ENCODE results near the gene MAGEB4.

Gene MAGEB4

DNA sequence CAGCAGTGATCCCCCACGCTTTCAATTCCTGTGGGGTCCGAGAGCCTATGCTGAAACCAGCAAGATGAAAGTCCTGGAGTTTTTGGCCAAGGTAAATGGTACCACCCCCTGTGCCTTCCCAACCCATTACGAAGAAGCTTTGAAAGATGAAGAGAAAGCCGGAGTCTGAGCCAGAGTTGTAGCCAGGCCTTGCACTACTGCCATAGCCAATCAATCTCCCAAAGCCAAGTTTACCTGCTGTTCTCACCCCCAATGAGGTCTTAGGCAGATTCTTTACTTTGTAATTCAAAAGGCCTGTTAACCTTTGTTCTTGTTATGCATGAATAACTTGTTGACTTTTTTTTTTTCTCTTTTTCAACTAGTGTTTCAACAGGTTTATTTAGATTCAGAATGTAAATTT, 22.4 kb upstream of the MAGEB4 start:
- Histone ChIP-seq H3K4me1 (ENCODE audit: insufficient read depth, low read length, severe bottlenecking) (no peaks in the 10 kb centered on the region), H4K20me1 (ENCODE audit: insufficient read depth, low read length) (no peaks in the 10 kb centered on the region), H3K79me2 (ENCODE audit: insufficient read depth, low read length) (no peaks in the 10 kb centered on the region), H3F3A (ENCODE audit: insufficient read depth, low read length) (no peaks in the 10 kb centered on the region), H3K27me3 (ENCODE audit: insufficient read depth, low read length) (no peaks in the 10 kb centered on the region), H3K27ac (ENCODE audit: low read depth, low read length, poor library complexity, severe bottlenecking) (no peak overlapping the region), H3K36me3 (ENCODE audit: insufficient read depth, low read length) (no peaks in the 10 kb centered on the region), H3K9ac (ENCODE audit: low read length) (no peak overlapping the region), H2AFZ (ENCODE audit: low read length) (no peak overlapping the region), H3K4me2 (ENCODE audit: low read length) (no peak overlapping the region), H3K4me3 (ENCODE audit: low read depth, low read length, poor library complexity, severe bottlenecking) (no peak overlapping the region), H3K9me2 (ENCODE audit: low read depth, low read length) (no peaks in the 10 kb centered on the region), H3K9me3 (ENCODE audit: low read length) (no peaks in the 10 kb centered on the region)
- TF ChIP-seq, protein P1, sequence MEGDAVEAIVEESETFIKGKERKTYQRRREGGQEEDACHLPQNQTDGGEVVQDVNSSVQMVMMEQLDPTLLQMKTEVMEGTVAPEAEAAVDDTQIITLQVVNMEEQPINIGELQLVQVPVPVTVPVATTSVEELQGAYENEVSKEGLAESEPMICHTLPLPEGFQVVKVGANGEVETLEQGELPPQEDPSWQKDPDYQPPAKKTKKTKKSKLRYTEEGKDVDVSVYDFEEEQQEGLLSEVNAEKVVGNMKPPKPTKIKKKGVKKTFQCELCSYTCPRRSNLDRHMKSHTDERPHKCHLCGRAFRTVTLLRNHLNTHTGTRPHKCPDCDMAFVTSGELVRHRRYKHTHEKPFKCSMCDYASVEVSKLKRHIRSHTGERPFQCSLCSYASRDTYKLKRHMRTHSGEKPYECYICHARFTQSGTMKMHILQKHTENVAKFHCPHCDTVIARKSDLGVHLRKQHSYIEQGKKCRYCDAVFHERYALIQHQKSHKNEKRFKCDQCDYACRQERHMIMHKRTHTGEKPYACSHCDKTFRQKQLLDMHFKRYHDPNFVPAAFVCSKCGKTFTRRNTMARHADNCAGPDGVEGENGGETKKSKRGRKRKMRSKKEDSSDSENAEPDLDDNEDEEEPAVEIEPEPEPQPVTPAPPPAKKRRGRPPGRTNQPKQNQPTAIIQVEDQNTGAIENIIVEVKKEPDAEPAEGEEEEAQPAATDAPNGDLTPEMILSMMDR (IDR thresholded peaks at IDR 0.05; ENCODE audit: low read length) = no peak
- TF ChIP-seq EZH2 (IDR thresholded peaks at IDR 0.05; ENCODE audit: borderline replicate concordance, low read length) = no peak

DNA sequence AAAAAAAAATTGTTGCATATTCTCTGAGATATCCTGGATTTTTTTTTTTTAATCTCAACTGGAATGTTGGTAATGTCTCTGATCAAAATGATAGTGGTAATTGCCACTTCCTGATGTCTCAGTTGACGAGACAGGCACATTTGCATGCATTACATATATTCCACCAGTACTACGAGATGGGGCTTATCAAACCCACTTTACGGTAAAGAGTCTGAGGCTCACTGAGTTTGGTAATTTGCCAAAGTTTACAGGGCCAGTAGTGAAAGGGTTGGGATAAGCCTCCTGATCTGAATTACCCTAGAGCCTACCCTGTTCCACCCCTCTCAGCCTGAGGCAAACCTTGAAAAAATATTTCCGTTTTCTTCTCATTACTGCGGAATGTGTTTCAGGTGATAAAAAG, 21.1 kb upstream of the MAGEB4 start:
- H3K9me3 ChIP-seq (ENCODE audit: low read length) = no peaks in the 10 kb centered on the region
- no peak overlapping the region for H2AFZ ChIP-seq (ENCODE audit: low read length)
- H3K9ac ChIP-seq (ENCODE audit: low read length) = no peak overlapping the region
- no peaks in the 10 kb centered on the region for H3K4me1 ChIP-seq (ENCODE audit: insufficient read depth, low read length, severe bottlenecking)
- H3K9me2 ChIP-seq (ENCODE audit: low read depth, low read length) = no peaks in the 10 kb centered on the region
- H3K27me3 ChIP-seq (ENCODE audit: insufficient read depth, low read length) = no peaks in the 10 kb centered on the region
- no peak overlapping the region for H3K4me3 ChIP-seq (ENCODE audit: low read depth, low read length, poor library complexity, severe bottlenecking)
- H3F3A ChIP-seq (ENCODE audit: insufficient read depth, low read length) = no peaks in the 10 kb centered on the region
- no peak overlapping the region for H3K4me2 ChIP-seq (ENCODE audit: low read length)
- no peak overlapping the region for H3K27ac ChIP-seq (ENCODE audit: low read depth, low read length, poor library complexity, severe bottlenecking)
- H3K36me3 ChIP-seq (ENCODE audit: insufficient read depth, low read length) = no peaks in the 10 kb centered on the region
- TF ChIP-seq EZH2 (IDR thresholded peaks at IDR 0.05; ENCODE audit: borderline replicate concordance, low read length) = no peak
- TF ChIP-seq, protein P1 (IDR thresholded peaks at IDR 0.05; ENCODE audit: low read length) = no peak
- no peaks in the 10 kb centered on the region for H4K20me1 ChIP-seq (ENCODE audit: insufficient read depth, low read length)
- H3K79me2 ChIP-seq (ENCODE audit: insufficient read depth, low read length) = no peaks in the 10 kb centered on the region

DNA sequence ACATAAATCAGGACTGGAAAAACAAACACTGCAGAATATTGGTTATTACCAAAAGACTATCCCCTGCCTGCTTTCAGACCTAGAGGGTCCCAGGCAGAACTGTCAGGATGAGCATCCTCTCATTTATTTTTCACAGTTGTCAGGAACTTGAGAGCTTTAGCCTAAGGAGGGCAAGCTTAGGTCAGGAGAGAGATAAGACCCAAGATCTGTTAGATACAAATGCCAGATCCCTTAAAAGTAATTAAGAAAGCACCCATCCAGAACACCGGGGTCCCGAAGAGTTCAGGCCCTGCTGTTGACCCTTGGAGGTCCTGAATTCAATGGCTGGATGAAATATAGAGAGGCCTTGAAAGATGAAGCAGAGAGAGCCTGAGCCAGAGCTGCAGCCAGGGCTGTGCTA, 17.3 kb upstream of the MAGEB4 start:
- Histone ChIP-seq H4K20me1 (ENCODE audit: insufficient read depth, low read length) (no peaks in the 10 kb centered on the region), H3K9ac (ENCODE audit: low read length) (no peak overlapping the region), H3K4me1 (ENCODE audit: insufficient read depth, low read length, severe bottlenecking) (no peaks in the 10 kb centered on the region), H2AFZ (ENCODE audit: low read length) (no peak overlapping the region), H3F3A (ENCODE audit: insufficient read depth, low read length) (no peaks in the 10 kb centered on the region), H3K79me2 (ENCODE audit: insufficient read depth, low read length) (no peaks in the 10 kb centered on the region), H3K36me3 (ENCODE audit: insufficient read depth, low read length) (no peaks in the 10 kb centered on the region), H3K9me2 (ENCODE audit: low read depth, low read length) (no peaks in the 10 kb centered on the region), H3K4me2 (ENCODE audit: low read length) (no peak overlapping the region), H3K4me3 (ENCODE audit: low read depth, low read length, poor library complexity, severe bottlenecking) (no peak overlapping the region), H3K27ac (ENCODE audit: low read depth, low read length, poor library complexity, severe bottlenecking) (no peak overlapping the region), H3K27me3 (ENCODE audit: insufficient read depth, low read length) (no peaks in the 10 kb centered on the region), H3K9me3 (ENCODE audit: low read length) (no peaks in the 10 kb centered on the region)
- TF ChIP-seq EZH2 (IDR thresholded peaks at IDR 0.05; ENCODE audit: borderline replicate concordance, low read length) = no peak
- TF ChIP-seq, protein P1 (IDR thresholded peaks at IDR 0.05; ENCODE audit: low read length) = no peak
